HG03060 (cell line): Measurements from ENCODE around the gene ZFYVE26.
"Not testable (repeated sequence)": the region's sequence is repeated elsewhere in the genome, so short reads cannot be mapped to it uniquely, and the experiment has no call there.

Experiments used
- ATAC-seq: cut with Tn5 transposase; IDR thresholded peaks from one replicate; pipeline ENCODE4 v1.9.1; 2021; ENCODE audit warnings: low read depth, moderate number of reproducible peaks; ENCODE audit not compliant: unreplicated experiment

Gene ZFYVE26

DNA sequence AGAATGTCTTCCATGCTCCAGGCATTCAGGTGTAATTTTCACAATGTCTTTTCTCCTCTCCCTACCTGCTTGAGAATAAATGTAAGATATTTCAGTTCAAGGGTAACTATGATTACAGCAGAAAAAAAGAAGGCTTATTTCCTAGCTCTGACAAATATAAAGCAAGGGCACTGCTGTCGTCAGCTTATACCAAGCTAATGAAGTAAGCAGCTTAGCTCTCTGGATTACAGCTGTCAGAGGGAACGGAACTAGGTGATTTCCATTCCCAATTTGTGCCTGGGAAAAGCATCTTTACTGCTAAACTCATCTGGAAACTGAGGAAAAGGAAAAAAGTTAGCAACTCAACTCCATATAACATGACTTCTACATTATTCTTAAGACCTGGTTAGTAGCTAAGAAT, 56.5 kb downstream of the ZFYVE26 start:
- ATAC-seq: no peak

DNA sequence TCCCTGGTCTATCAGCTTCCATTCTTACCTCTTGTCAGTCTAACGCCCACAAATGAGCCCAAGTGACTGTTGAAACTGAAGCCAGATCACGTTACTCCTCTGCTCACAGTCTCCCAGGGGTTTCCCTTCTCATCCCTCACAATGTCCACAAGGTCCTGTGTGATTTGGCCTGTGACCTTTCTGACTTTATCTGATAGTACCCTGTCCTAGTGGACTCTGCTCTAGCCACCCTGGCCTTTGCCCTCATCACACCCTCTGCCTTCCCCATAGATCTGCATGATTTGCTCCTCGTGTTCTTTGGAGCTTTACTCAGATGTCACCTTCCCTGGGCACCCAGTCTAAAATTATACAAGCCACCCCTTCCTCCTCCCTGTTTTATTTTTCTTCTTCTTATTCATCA, 59.2 kb downstream of the ZFYVE26 start:
- ATAC-seq: no peak

DNA sequence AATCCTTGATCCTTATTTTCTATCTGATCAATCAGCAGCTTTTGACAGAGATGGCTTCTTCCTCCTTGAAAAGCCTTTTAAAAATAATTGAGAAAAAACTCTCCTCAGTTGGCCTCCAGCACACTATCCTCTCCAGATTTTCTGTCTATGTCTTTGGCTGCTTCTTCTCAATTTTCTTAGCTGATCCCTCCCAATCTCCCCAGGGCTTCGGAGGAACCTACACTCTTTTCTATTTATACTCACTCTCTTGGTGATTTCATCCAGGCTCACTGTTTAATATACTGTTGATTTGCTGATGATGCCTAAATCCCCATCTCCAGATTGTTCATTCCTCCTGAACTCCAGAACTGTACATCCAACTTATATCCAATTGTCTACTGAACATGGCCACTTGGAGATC, 59.9 kb downstream of the ZFYVE26 start:
- ATAC-seq: no peak

DNA sequence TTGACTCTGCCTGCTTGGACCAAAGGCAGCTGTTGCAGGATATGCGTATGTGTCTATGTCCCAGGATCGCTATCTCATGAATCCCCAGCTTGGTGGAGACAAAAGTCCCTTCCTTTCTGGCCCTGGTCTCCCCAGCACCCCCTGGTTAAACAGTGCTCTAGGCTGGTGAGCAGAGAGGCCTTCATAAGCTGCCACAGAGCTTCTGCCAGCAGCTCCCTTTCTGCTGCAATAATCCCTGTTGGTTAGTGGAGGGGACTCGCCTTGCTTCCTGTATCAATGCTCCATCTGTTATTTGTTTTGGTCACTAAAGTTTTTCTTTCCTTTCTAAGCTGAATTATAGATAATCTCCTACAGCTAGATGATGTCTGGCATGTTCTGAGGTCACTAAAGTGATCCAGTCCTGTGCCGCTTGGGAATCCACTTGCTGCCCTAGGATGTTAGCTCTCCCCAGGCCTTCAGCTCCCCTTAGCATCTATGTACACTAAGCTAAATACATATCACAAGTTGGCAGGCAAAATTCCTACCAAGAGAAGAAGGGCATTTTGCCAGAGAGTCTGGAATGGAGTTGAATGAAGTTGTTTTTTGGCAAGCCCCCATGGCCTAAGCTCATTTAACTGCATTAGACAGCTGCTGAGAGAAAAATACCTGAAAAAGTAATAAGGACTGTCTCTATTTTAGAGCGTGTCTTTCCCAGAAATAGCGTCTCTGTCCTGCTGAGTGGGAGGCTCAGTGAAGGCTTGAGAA, 66.9 kb downstream of the ZFYVE26 start:
- no peak for ATAC-seq

DNA sequence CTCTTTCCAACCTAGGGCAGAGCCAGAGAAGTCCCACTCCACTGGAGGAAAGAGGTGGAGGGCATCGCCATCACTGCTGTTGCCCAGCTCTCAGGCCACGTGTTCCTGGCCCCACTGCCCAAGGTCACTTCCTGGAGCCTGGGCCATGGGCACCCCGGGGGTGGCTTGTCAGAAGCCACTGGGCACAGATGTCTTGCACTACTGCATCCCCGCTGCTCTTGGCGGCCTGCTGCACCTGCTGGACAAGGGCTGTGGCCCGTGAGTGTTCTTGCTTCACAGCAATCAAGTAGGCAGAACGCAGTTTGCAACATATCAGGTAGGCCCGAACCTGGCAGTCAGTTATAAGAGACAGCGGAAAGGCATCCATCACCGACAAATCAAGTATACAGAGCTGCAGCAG, 68.1 kb downstream of the ZFYVE26 start:
- no peak for ATAC-seq

DNA sequence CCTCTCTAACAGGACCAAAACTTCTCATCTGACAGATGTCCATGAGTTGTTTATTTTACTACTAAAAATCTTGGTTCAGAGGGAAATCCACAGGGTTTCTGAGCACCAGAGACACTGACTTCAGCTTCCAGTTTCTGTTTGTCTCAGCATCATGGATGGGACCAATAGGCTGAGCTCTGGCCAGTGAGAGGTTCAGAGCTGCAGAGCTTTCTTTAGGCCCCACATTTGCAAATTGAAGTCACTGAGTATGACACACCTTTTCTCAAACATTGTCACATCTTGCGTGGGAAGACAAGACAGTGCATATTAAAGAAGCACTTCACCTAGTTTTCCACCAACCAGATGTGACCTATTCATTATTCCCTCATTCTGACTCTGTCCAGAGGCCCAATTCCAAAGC, 69.5 kb downstream of the ZFYVE26 start:
- ATAC-seq: peak; percentile 52

DNA sequence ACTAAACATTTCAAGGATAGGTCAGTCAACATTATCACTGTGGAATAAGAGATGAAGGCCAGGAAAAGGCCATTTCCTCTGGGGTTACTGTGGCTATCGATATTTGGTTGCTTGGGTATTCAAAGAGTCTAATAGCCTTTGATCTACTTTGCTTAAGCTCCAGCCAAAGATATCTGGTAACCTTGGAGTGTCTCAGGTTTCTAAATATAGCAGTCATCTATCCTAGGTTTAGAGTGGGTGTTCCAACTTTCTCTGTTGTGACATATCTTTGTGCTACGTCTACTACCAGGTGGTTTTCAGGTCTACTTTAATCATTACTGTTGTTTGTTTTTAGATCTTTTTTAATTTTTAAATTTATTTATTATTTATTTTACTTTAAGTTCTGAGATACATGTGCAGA, 72.3 kb downstream of the ZFYVE26 start:
- no peak for ATAC-seq

DNA sequence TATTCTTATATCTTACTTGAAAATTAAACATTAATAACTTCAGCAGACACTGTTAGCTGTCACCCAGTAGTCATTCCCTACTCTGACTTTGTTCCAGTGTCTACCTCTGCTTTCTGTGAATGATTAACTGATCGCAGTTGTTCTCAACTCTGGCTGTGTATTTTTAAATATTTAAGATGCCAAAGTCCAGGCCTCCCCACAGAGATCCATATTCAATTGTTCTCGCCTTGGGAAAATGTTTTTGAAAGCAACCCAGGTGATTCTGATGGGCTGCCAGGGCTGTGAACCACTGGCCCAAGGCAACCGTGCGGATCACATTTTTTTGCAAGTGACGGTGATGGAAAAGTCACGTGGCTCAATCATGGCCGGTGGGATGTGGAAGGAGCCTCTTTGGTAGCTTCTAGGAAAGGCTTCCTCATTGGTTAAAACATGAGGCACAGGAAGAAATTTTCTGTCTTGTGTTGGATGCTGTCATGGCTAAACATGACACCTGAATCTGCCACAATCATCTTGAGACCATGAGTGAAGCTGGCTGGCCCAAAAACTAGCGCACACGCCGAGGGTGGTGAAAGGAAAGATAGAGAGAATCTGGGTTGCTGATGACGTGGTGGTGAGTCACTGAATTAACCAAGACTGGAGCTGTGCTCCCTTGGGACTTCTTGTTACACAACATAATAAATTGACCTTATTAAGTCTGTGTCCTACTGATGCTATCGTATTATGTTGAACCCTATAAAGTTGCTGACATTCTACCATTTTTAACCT, 77.5 kb downstream of the ZFYVE26 start:
- no peak for ATAC-seq

DNA sequence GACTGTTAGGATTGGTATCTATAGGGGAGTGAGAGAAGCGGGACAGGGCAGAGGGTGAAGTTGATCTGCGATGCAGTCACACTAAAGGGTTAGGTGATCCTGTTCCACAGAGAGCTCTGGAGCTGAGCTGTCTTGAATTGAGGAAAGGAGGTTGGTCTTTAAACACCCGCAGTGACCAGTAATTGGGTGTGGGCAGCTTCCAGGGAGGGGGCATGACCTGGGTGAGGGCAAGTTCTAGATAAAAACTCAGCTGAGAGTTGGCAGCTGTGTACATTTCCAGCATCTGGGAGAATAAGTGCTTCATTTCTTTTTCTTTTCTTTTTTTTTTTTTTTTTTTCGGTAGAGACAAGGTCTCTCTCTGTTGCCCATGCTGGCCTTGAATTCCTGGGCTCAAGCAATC, 79.6 kb downstream of the ZFYVE26 start:
- ATAC-seq: no peak

DNA sequence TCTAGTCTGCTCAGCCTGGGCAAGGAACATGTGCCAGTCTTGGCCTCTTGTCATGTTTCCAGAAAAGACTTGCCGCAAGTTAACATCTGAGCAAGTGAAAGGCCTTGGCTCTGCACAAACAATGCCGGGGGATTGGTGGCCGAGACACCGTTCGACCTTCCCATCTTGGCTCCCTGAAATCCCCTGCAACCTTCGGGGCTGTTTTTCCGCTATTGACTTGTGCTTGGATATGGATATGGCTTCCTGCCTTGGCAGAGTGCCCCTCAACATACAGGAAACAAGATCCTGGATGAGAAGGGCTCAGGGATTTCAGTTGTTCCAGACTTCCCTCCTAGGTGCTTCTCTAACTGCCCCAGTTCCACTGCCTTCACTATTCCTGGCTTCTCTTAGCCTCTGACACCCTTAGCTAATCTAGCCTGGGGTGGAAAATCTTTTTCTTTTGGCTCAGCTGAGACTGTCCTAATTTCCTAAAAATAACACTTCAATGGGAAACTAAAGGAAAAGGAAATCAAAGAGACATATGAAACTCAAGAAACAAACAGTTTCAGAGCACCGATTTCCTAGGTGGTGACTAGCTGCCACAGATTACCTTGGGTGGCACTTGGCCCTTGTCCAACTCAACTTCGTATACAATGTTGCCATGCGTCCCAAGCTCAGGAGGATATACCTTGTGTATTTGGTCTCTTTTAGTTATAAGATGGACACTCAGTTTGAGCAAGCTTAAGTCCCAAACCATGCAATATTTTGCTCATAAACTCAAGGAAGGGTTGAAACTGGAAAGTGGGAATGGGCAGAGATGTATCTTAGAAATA, 80.8 kb downstream of the ZFYVE26 start:
- no peak for ATAC-seq

DNA sequence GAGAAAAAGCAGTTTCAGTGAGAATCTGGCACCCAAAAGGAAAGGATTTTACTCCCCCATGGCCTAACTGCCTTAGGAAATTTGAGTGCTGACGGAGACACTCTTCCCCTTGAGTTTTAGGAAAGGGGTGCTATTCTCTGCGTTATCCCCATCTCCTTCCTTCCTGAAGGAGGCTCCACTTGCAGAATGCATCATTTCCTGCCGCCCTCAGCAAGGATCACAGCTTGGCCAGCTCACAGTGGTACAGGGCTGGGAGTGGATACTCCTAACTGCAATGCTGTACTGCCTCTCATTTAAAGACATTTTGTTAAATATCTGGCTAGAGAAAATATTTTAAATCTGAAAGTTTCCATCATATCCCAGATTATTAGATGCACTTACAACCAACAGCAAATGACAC, 81.7 kb downstream of the ZFYVE26 start:
- no peak for ATAC-seq

DNA sequence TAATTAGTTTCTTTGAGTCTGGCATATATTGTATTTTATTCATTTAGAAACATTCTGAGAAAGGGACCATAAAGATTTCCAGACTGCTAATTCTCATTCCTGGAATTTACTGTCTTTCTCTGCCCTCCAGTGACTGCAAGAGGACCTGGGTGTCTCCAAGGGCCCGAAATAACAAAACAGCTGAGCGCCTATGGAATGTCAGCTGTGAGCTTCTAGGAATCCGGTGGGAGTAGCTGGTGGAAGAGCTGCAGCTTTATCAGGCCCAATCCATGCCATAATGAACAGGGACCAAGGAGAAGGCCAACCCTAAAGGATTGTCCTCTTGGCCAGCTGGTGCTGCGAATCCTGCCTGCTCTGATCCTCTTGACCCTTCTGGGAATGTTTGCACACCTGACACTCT, 82.8 kb downstream of the ZFYVE26 start:
- ATAC-seq: no peak

DNA sequence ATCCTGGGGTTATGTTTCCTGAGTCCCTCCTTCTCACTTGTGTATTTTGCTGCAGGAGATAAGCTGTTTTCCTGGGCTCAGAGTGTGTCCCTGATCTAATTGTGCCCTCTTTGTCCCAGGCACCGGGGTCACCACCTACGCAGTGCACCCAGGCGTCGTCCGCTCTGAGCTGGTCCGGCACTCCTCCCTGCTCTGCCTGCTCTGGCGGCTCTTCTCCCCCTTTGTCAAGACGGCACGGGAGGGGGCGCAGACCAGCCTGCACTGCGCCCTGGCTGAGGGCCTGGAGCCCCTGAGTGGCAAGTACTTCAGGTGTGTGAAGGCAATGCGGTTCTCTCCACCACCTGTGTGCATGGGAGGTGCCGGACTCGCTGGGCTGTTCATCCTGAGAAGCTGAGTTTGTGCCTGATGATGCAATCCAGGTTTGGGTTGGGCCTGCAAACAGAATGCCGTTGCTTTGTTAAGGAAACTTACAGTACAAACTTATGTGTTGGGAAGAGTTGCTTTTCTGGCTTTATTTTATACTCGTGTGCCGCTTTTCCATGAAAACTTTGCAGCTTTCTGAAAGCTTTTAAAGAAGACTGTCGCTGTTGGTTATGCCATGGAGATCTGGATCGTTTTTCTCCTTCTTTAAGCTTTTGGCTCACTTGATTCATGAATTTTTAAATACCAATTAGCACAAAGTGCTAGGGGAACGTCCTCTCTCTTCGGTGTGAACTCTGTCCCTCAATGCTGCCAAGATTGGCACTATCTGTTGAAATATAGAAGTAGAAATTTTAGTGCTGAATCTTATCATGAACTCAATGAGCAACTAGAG, 87.1 kb downstream of the ZFYVE26 start:
- ATAC-seq: no peak

DNA sequence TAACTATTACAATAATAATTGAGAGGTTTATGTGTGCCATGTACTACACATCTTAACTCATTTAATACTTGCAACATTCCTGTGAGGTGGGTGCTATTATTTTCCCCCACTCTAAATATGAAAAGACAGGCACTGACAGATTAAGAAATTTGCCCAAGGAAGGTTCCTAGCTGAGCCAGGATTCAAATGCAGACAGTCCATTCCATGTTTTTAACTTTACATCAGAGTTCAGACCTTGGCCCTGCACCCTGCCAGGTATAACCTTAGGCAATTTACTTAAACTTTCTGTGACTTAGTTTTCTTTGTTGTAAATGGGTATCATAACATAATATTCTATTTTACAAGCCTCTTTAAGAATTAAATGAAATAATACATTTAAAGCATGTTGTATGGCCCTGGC, 88.1 kb downstream of the ZFYVE26 start:
- ATAC-seq: no peak

DNA sequence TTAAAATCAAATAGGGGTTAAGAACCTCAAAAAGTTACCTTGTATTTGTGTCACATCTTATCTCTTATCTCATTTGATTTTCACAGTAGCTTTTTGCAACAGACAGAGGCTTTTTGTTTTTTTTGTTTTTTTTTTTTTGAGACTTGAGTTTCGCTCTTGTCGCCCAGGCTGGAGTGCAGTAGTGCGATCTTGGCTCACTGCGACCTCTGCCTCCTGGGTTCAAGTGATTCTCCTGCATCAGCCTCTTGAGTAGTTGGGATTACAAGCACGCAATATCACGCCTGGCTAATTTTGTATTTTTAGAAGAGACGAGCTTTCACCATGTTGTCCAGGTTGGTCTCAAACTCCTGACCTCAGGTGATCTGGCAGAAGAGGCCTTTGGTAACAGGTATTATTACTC, 89.0 kb downstream of the ZFYVE26 start:
- ATAC-seq: no peak

DNA sequence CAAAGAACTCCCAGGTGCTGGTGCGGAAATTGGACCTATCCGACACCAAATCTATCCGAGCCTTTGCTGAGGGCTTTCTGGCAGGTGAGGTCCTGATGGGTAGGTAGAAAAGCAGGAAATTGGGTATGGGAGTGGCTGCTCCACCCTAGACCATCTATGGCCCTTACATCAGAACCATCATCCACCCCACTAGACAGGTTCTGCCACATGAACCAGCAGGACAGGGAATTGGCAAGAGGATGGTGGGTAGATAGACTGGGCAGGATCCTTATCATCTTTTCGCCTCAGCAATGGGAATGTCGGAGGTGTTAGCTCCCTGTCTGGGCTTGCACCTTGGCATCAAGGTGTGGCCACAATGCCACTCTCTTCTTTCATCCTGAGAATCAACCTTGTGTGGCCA, 91.2 kb downstream of the ZFYVE26 start:
- no peak for ATAC-seq

DNA sequence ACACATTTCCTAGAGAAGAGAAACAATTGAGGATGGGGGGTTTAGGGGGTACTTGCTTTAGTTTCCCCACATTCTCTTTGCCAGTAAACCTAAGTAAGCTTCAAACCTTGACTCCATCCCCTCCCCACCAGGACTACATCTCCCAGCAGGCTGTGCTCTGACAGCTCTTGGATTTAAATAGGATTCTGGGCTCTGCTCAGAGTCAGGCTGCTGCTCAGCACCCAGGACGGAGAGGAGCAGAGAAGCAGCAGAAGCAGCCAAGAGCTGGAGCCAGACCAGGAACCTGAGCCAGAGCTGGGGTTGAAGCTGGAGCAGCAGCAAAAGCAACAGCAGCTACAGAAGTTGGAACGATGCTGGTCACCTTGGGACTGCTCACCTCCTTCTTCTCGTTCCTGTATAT, 94.1 kb downstream of the ZFYVE26 start:
- ATAC-seq: no peak

DNA sequence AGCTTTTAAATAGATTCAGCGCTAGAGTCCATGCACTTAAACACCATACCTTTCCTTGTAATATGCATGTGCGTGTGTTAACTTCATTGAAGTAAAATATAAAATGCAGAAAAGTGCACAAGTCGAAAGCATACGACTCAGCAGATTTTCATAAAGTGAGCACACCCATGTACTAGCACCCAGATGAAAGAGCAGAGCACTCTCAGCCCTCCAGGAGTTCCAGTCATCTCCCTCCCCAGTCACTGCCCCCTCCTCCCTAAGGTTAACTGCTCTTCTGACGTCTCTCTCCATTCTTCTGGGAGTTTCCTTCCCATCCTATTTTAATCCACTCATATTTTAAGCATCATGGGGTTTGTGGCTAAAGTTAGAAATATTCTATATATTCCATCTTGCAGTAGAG, 94.5 kb downstream of the ZFYVE26 start:
- ATAC-seq: no peak

DNA sequence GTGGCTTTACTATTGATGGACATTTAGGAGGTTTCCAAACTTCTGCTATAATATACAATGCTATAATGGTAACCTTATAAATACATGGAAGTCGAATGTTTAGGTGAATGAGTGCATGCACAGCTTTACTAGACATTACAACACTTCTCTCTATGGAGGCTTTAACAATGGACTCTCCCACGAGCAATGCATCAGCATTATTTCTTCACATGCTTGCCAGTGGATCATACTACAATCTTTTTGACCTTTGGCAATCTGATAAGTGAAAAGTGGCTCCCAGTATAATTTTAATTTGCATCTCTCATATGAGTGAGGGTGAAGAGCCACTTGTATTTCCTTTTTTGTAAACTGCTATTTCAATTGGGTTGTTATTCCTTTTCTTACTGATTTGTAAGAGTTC, 96.5 kb downstream of the ZFYVE26 start:
- no peak for ATAC-seq

DNA sequence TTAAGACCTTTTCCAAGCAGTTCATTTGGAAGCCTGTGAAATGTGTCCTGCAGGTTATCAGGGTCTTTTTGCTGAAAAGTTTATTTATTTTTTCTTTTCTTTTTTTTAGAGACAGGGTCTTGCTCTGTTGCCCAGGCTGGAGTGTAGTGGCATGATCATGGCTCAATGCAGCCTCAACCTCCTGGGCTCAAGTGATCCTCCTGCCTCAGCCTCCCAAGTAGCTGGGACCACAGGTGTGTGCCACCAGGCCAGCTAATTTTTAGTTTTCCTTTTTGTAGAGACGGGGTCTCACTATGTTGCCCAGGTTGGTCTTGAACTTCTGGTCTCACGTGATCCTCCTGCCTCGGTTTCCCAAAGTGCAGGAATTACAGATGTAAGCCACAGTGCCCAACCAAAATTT, 97.0 kb downstream of the ZFYVE26 start:
- ATAC-seq: not testable (repeated sequence)

DNA sequence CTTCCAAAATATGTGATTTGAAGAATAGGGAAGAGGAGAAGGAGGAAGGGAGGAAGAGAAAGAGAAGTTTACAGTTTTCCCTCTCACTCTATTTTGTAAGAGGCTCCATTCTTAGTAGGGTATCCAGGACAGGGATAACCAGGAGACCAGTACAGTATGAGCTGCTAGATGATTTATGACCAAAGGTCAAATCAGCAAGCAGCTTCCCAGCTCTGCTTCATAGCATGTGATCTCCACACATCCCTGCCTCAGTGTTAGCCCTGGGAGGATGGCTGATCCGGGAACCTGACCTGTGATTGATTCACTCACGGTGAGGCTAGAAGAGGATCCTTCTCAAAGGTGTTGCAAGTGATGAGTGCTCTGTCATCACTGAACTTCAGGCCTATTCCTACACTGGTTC, 98.1 kb downstream of the ZFYVE26 start:
- no peak for ATAC-seq
